ENCODE data around the gene NFIX. TPM values are rescaled to one million over a fixed set of nuclear protein-coding genes. Genes with fewer than 3 reads are reported as not detected.

Gene NFIX
- total and polyA plus RNA-seq, 2 of the 13 experiments (the other 11 are each of a cell fraction or from before 2014, with no cell fraction given): 3.4 to 5.4 TPM

DNA sequence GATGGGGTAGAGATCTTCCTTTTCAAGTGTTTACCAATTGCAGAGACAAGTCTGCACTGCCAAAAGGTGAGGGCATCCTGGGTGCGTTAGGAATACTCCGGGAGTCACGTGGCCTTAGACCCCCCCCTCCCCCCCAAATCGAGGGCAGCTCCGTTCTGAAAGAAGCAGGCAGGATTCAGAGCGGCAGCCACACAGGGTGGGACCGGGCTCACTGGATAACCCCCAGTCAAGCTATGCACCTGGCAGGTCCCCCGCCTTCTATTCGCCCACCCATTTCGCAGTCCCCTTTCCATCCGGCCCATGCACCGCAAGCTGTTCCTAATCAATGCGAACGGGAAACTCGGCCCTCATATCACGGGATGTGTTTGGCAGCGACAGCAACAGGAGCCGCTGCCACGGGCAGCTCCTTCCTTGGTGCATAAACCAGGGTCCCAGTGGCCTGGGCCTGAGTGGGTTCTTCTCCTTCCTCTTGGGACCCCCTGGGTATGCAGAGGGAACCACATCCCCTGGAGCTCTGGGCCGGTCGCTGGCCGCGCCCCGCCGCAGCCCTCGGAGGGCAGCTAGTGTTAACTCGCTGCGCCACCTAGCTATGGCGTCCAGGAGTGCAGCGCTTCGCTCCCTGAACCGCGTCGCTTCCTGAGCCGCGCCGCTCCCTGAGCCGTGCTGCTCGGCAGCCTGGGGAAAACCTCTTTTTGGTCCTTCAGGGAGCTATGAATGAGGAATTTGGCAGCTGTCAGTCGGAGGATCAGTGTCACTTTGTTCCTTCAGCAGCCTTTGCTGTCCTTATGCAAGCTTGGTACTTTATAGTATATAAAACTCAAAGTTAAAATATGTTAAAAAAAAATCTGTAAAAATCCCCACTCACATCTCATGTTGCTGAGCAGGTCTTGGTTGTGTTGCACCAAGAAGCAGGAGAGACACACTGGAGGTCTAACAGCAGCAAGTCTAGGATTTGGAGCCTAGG lies 66.0 kb downstream of the NFIX start (continued):
- TF ChIP-seq ZNF687 (CRISPR knock-in tag; IDR thresholded peaks at IDR 0.05) (peak; percentile 61), ZNF501 (CRISPR knock-in tag; IDR thresholded peaks at IDR 0.05) (peak; percentile 56; the same call in 1 of the 2 replicates), TP53 (CRISPR knock-in tag; conservative IDR thresholded peaks at IDR 0.05) (no peak), TOPORS (CRISPR knock-in tag; IDR thresholded peaks at IDR 0.05) (no peak), YEATS4 (CRISPR knock-in tag; IDR thresholded peaks at IDR 0.05; ENCODE audit: borderline replicate concordance) (peak; percentile 23; the same call in 1 of the 2 replicates), ZBTB8A (CRISPR knock-in tag; IDR thresholded peaks at IDR 0.05; ENCODE audit: borderline replicate concordance, low read depth) (no peak), ZNF580 (CRISPR knock-in tag; IDR thresholded peaks at IDR 0.05; ENCODE audit: borderline replicate concordance, low read depth) (no peak; the same call in 1 of the 2 replicates), ZNF589 (CRISPR knock-in tag; conservative IDR thresholded peaks at IDR 0.05) (no peak), BRCA1 (CRISPR knock-in tag; IDR thresholded peaks at IDR 0.05) (peak; percentile 61; the same call in 1 of the 2 replicates), RORA (CRISPR knock-in tag; IDR thresholded peaks at IDR 0.05) (no peak), FOXO1 (CRISPR knock-in tag; IDR thresholded peaks at IDR 0.05) (peak; percentile 44; the same call in 1 of the 2 replicates), ZMYM2 (CRISPR knock-in tag; IDR thresholded peaks at IDR 0.05) (no peak), ZNF775 (CRISPR knock-in tag; IDR thresholded peaks at IDR 0.05; ENCODE audit: borderline replicate concordance) (no peak), NFE2L2 (IDR thresholded peaks at IDR 0.05; ENCODE audit: low read length) (no peak), TFE3 (CRISPR knock-in tag; IDR thresholded peaks at IDR 0.05) (no peak; the same call in 1 of the 2 replicates), HMG20B (CRISPR knock-in tag; conservative IDR thresholded peaks at IDR 0.05) (no peak), ATF1 (CRISPR knock-in tag; IDR thresholded peaks at IDR 0.05) (no peak), HOXA7 (CRISPR knock-in tag; IDR thresholded peaks at IDR 0.05) (no peak), HNRNPL (IDR thresholded peaks at IDR 0.05; ENCODE audit: low read depth, low read length) (no peak), ZC3H4 (CRISPR knock-in tag; IDR thresholded peaks at IDR 0.05; ENCODE audit: borderline replicate concordance) (no peak)
- TF ChIP-seq, protein P1, sequence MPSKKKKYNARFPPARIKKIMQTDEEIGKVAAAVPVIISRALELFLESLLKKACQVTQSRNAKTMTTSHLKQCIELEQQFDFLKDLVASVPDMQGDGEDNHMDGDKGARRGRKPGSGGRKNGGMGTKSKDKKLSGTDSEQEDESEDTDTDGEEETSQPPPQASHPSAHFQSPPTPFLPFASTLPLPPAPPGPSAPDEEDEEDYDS (CRISPR knock-in tag; IDR thresholded peaks at IDR 0.05): no peak
- TF ChIP-seq, protein P2, sequence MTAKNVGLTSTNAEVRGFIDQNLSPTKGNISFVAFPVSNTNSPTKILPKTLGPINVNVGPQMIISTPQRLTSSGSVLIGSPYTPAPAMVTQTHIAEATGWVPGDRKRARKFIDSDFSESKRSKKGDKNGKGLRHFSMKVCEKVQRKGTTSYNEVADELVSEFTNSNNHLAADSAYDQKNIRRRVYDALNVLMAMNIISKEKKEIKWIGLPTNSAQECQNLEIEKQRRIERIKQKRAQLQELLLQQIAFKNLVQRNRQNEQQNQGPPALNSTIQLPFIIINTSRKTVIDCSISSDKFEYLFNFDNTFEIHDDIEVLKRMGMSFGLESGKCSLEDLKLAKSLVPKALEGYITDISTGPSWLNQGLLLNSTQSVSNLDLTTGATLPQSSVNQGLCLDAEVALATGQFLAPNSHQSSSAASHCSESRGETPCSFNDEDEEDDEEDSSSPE (CRISPR knock-in tag; IDR thresholded peaks at IDR 0.05): peak; percentile 55; the same call in 1 of the 2 replicates
